HEK293 (cell line): ENCODE results near the gene KLHL22.
"Not testable (repeated sequence)": the region's sequence is repeated elsewhere in the genome, so short reads cannot be mapped to it uniquely, and the experiment has no call there.

Source experiments
- CTCF ChIA-PET: fragments of 350-600 bp; formaldehyde crosslinking; extraction: SDS; loops from one replicate; lab custom pipeline; 2021; ENCODE audit warnings: antibody characterized with exemption; lab: Yijun Ruan, JAX
- POLR2A ChIA-PET: fragments of 300-600 bp; formaldehyde crosslinking; extraction: SDS; loops from one replicate; lab custom pipeline; 2020; ENCODE audit warnings: antibody characterized with exemption, inconsistent platforms; lab: Yijun Ruan, JAX
- H3K27ac ChIP-seq: fragments of 200-500 bp; sonication (Bioruptor generic); 2 replicates; pipeline ENCODE4 v1.5.1; 2014; ENCODE audit warnings: low read depth, low read length, control low read depth, inconsistent platforms; ENCODE audit errors: extremely low read depth
- H3K36me3 ChIP-seq, 2 experiments: fragments of 200-500 bp in 1 of 2; sonication (Bioruptor generic) in 1 of 2; 1 replicate in 1 of 2; 2 replicates in 1 of 2; pipeline ENCODE4 v1.5.1; 2014 to 2017; ENCODE audit warnings: inconsistent platforms in 2 of 2, low read length in 2 of 2; ENCODE audit not compliant: control insufficient read depth in 2 of 2, insufficient read depth in 1 of 2
- H3K4me1 ChIP-seq: fragments of 200-500 bp; sonication (Bioruptor generic); 2 replicates; pipeline ENCODE4 v1.5.1; 2014; ENCODE audit warnings: mild to moderate bottlenecking, low read length, inconsistent platforms; ENCODE audit not compliant: control insufficient read depth, insufficient read depth
- H3K4me3 ChIP-seq: 2 replicates; pipeline ENCODE4 v1.5.1; 2011; ENCODE audit warnings: low read depth, mild to moderate bottlenecking, control low read depth, low read length, moderate library complexity
- H3K9me3 ChIP-seq: fragments of 200-500 bp; sonication (Bioruptor generic); 2 replicates; pipeline ENCODE4 v1.5.1; 2014; ENCODE audit warnings: low read depth, low read length, inconsistent platforms; ENCODE audit not compliant: control insufficient read depth, insufficient read depth
- HIC1 ChIP-seq: fragments of 450-650 bp; formaldehyde crosslinking; IDR thresholded peaks from 2 replicates; pipeline ENCODE4 v1.5.1; 2016; ENCODE audit warnings: missing biosample characterization, missing genetic modification characterization
- OSR2 ChIP-seq: fragments of 450-650 bp; formaldehyde crosslinking; IDR thresholded peaks from 2 replicates; pipeline ENCODE4 v1.5.1; 2016; ENCODE audit warnings: missing biosample characterization, missing genetic modification characterization
- PRDM10 ChIP-seq: fragments of 450-650 bp; formaldehyde crosslinking; IDR thresholded peaks from 2 replicates; pipeline ENCODE4 v1.5.1; 2016; ENCODE audit warnings: missing biosample characterization, missing genetic modification characterization
- YY2 ChIP-seq: fragments of 450-650 bp; formaldehyde crosslinking; IDR thresholded peaks from 2 replicates; pipeline ENCODE4 v1.5.1; 2016; ENCODE audit warnings: missing biosample characterization, missing genetic modification characterization
- ZBTB1 ChIP-seq: fragments of 450-650 bp; formaldehyde crosslinking; IDR thresholded peaks from 2 replicates; pipeline ENCODE4 v1.5.1; 2016; ENCODE audit warnings: missing biosample characterization, missing genetic modification characterization
- ZBTB6 ChIP-seq: fragments of 450-650 bp; formaldehyde crosslinking; IDR thresholded peaks from 2 replicates; pipeline ENCODE4 v1.5.1; 2017; ENCODE audit warnings: missing biosample characterization, missing genetic modification characterization
- ZNF223 ChIP-seq: fragments of 450-650 bp; formaldehyde crosslinking; IDR thresholded peaks from 2 replicates; pipeline ENCODE4 v1.5.1; 2016; ENCODE audit warnings: missing biosample characterization, missing genetic modification characterization
- ZNF239 ChIP-seq: fragments of 450-650 bp; formaldehyde crosslinking; IDR thresholded peaks from 2 replicates; pipeline ENCODE4 v1.5.1; 2016; ENCODE audit warnings: missing biosample characterization, missing genetic modification characterization
- ZNF394 ChIP-seq: fragments of 450-650 bp; formaldehyde crosslinking; IDR thresholded peaks from 2 replicates; pipeline ENCODE4 v1.5.1; 2016; ENCODE audit warnings: missing biosample characterization, missing genetic modification characterization, mild to moderate bottlenecking, moderate library complexity, borderline replicate concordance
- ZNF548 ChIP-seq: fragments of 450-650 bp; formaldehyde crosslinking; IDR thresholded peaks from 2 replicates; pipeline ENCODE4 v1.5.1; 2016; ENCODE audit warnings: missing biosample characterization, missing genetic modification characterization
- ZNF549 ChIP-seq: fragments of 450-650 bp; IDR thresholded peaks from 2 replicates; pipeline ENCODE4 v1.5.1; 2018; ENCODE audit warnings: missing biosample characterization, missing genetic modification characterization, mild to moderate bottlenecking, inconsistent platforms, moderate library complexity
- ZNF555 ChIP-seq: fragments of 450-650 bp; formaldehyde crosslinking; conservative IDR thresholded peaks from 2 replicates; pipeline ENCODE4 v1.5.1; 2017; ENCODE audit warnings: missing biosample characterization, mild to moderate bottlenecking, missing genetic modification characterization, inconsistent platforms
- ZNF701 ChIP-seq: fragments of 450-650 bp; formaldehyde crosslinking; IDR thresholded peaks from 2 replicates; pipeline ENCODE4 v1.5.1; 2016; ENCODE audit warnings: missing biosample characterization, missing genetic modification characterization
- ZNF785 ChIP-seq: fragments of 450-650 bp; formaldehyde crosslinking; IDR thresholded peaks from 2 replicates; pipeline ENCODE4 v1.5.1; 2016; ENCODE audit warnings: missing biosample characterization, missing genetic modification characterization
- ZSCAN30 ChIP-seq: fragments of 450-650 bp; IDR thresholded peaks from 2 replicates; pipeline ENCODE4 v1.5.1; 2018; ENCODE audit warnings: missing biosample characterization, mild to moderate bottlenecking, missing genetic modification characterization, moderate library complexity
- TF ChIP-seq, protein P1 (sequence below): fragments of 450-650 bp; formaldehyde crosslinking; IDR thresholded peaks from 2 replicates; pipeline ENCODE4 v1.5.1; 2016; ENCODE audit warnings: missing biosample characterization, missing genetic modification characterization
- TF ChIP-seq, protein P2 (sequence below): fragments of 450-650 bp; formaldehyde crosslinking; IDR thresholded peaks from 2 replicates; pipeline ENCODE4 v1.5.1; 2016; ENCODE audit warnings: missing biosample characterization, missing genetic modification characterization
- TF ChIP-seq, protein P3 (sequence below): fragments of 450-650 bp; formaldehyde crosslinking; IDR thresholded peaks from 2 replicates; pipeline ENCODE4 v1.5.1; 2016; ENCODE audit warnings: missing biosample characterization, missing genetic modification characterization
- TF ChIP-seq, protein P4 (sequence below): fragments of 450-650 bp; IDR thresholded peaks from 2 replicates; pipeline ENCODE4 v1.5.1; 2018; ENCODE audit warnings: missing biosample characterization, missing genetic modification characterization

The KLHL22 gene

DNA sequence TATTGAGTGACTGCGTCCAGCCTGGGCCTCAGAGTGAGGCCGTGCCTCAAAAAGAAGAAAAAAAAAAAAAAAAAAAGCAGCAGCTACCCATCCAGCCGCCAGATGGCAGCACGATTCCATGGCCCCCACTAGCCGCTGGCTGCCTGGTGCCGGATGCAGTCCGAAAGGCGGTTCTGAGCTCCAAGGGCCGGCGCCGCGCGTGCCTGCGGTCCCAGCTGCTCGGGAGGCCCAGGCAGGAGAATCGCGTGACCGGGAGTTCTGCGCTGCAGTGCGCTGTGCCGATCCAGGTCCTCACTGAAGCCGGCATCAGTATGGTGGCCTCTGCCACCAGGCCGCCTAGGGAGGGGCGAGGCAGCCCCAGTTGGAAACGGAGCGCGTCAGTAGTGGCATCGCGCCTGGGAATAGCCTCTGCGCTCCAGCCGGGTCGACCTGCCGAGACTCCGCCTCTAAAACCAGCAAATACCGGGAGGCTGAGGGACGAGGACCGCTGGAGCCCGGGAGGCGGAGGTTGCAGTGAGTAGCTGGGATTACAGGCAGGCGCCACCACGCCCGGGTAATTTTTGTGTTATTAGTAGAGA, 77.3 kb downstream of the KLHL22 start (continued):
- TF ChIP-seq ZNF548 (tag by site-specific recombination) (no peak), ZNF701 (tag by site-specific recombination) (no peak), HIC1 (no peak), ZNF394 (no peak; the same call in 1 of the 2 replicates), ZNF549 (tag by site-specific recombination) (no peak), ZBTB6 (no peak), OSR2 (no peak; the same call in 1 of the 2 replicates), ZSCAN30 (peak; percentile 90), ZBTB1 (tag by site-specific recombination) (no peak), ZNF555 (no peak), PRDM10 (tag by site-specific recombination) (no peak; the same call in 1 of the 2 replicates), YY2 (tag by site-specific recombination) (no peak), ZNF785 (tag by site-specific recombination) (no peak), ZNF223 (peak; percentile 72), ZNF239 (tag by site-specific recombination) (no peak)
- TF ChIP-seq, protein P1, sequence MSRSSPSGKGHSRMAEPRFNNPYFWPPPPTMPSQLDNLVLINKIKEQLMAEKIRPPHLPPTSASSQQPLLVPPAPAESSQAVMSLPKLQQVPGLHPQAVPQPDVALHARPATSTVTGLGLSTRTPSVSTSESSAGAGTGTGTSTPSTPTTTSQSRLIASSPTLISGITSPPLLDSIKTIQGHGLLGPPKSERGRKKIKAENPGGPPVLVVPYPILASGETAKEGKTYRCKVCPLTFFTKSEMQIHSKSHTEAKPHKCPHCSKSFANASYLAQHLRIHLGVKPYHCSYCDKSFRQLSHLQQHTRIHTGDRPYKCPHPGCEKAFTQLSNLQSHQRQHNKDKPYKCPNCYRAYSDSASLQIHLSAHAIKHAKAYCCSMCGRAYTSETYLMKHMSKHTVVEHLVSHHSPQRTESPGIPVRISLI (tag by site-specific recombination): peak; percentile 100
- TF ChIP-seq, protein P2, sequence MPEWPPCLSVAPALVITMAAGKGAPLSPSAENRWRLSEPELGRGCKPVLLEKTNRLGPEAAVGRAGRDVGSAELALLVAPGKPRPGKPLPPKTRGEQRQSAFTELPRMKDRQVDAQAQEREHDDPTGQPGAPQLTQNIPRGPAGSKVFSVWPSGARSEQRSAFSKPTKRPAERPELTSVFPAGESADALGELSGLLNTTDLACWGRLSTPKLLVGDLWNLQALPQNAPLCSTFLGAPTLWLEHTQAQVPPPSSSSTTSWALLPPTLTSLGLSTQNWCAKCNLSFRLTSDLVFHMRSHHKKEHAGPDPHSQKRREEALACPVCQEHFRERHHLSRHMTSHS: no peak
- TF ChIP-seq, protein P3, sequence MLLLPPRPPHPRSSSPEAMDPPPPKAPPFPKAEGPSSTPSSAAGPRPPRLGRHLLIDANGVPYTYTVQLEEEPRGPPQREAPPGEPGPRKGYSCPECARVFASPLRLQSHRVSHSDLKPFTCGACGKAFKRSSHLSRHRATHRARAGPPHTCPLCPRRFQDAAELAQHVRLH (tag by site-specific recombination): no peak
- TF ChIP-seq, protein P4, sequence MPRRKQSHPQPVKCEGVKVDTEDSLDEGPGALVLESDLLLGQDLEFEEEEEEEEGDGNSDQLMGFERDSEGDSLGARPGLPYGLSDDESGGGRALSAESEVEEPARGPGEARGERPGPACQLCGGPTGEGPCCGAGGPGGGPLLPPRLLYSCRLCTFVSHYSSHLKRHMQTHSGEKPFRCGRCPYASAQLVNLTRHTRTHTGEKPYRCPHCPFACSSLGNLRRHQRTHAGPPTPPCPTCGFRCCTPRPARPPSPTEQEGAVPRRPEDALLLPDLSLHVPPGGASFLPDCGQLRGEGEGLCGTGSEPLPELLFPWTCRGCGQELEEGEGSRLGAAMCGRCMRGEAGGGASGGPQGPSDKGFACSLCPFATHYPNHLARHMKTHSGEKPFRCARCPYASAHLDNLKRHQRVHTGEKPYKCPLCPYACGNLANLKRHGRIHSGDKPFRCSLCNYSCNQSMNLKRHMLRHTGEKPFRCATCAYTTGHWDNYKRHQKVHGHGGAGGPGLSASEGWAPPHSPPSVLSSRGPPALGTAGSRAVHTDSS (tag by site-specific recombination): no peak

GRCh38 chr22:20415699-20416098, 79.9 kb downstream of the KLHL22 start:
- H3K36me3 ChIP-seq, H3K27ac ChIP-seq, H3K9me3 ChIP-seq, POLR2A ChIA-PET, H3K4me3 ChIP-seq, H3K4me1 ChIP-seq: not testable (repeated sequence)
- CTCF ChIA-PET: interaction anchor here (0.6 to 4.5 kb wide), 2 partner anchors 37 to 1467 kb away, joined by 3 to 133 read pairs; no protein-coding TSS in a partner anchor
